Measurements from ENCODE around the gene ANO4.
"Not testable (repeated sequence)": the region's sequence is repeated elsewhere in the genome, so short reads cannot be mapped to it uniquely, and the experiment has no call there.

The ANO4 gene

DNA sequence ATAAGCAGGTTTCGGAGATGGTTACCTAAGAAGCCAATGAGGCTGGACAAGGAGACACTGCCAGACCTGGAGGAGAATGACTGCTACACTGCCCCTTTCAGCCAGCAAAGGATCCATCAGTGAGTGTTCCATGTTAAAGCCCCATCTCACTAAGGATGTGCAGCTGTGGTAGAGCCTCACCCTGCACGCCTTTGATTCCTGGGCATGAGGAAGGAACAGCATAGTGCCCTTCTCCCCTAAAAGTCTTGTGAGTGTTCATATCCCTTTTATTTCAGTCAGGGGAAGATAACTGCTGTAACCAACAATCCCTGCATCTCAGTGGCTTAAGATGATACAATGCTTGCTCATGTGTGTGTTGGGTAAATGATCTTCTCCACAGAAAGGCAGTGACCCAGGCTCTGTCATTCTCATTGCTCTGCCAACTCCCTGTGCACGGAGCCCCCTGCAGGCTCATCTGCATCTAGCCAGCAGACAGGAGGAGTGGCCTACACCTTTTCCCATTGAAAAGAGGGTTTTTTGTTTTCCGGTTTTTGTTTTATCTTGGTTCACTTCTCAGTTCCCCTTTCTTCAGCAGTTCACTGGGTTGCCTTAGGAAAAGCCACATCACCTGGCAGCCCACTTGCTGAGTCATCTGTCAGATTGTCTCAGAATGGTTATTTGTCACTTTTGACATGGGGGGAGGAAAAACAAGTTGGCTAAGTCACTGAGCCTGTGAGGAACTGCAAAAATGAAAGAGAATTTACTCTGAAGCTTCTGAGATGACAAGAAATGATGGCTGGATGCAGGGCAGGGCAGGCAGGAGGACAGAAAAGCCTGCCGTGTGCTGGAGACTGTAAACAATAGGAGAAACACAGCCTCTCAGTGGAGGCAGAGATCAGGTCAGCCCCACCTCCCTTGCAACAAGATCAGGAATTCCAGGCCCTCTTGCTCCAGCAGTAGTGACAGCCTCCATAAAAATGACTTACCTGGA is 193.3 kb downstream of the ANO4 start:
- Histone ChIP-seq H3K4me3 (ENCODE audit: low read depth in 1 of 2, low read length in 2 of 2) (no peak overlapping the region), H3K36me3 (ENCODE audit: insufficient read depth, low read length) (no peaks in the 10 kb centered on the region), H3K27ac (ENCODE audit: low read length) (no peak overlapping the region), H4K20me1 (ENCODE audit: insufficient read depth, low read length) (no peaks in the 10 kb centered on the region), H3K4me2 (ENCODE audit: insufficient read depth, low read length) (peak overlapping the region; percentile 5; the same call in 1 of the 2 replicates), H3K4me1 (ENCODE audit: insufficient read depth, low read length) (no peaks in the 10 kb centered on the region), H3K9ac (ENCODE audit: low read depth, low read length) (no peak overlapping the region), H3K9me3 (ENCODE audit: insufficient read depth, low read length, severe bottlenecking) (no peaks in the 10 kb centered on the region), H3K79me2 (ENCODE audit: insufficient read depth, low read length) (no peaks in the 10 kb centered on the region), H3K27me3 (ENCODE audit: insufficient read depth, low read length, poor library complexity) (no peaks in the 10 kb centered on the region), H2AFZ (ENCODE audit: low read depth, low read length) (no peak overlapping the region)
- ATAC-seq (ENCODE audit: insufficient read depth, low read depth) = peak; percentile 72
- peak; percentile 23 for DNase-seq
- TF ChIP-seq, protein P1, sequence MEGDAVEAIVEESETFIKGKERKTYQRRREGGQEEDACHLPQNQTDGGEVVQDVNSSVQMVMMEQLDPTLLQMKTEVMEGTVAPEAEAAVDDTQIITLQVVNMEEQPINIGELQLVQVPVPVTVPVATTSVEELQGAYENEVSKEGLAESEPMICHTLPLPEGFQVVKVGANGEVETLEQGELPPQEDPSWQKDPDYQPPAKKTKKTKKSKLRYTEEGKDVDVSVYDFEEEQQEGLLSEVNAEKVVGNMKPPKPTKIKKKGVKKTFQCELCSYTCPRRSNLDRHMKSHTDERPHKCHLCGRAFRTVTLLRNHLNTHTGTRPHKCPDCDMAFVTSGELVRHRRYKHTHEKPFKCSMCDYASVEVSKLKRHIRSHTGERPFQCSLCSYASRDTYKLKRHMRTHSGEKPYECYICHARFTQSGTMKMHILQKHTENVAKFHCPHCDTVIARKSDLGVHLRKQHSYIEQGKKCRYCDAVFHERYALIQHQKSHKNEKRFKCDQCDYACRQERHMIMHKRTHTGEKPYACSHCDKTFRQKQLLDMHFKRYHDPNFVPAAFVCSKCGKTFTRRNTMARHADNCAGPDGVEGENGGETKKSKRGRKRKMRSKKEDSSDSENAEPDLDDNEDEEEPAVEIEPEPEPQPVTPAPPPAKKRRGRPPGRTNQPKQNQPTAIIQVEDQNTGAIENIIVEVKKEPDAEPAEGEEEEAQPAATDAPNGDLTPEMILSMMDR (IDR thresholded peaks at IDR 0.05; ENCODE audit: borderline replicate concordance, extremely low read depth, low read length, poor library complexity, severe bottlenecking) = peak; percentile 45
- no peak for TF ChIP-seq EZH2 (IDR thresholded peaks at IDR 0.05; ENCODE audit: borderline replicate concordance, low read depth, low read length, severe bottlenecking)

DNA sequence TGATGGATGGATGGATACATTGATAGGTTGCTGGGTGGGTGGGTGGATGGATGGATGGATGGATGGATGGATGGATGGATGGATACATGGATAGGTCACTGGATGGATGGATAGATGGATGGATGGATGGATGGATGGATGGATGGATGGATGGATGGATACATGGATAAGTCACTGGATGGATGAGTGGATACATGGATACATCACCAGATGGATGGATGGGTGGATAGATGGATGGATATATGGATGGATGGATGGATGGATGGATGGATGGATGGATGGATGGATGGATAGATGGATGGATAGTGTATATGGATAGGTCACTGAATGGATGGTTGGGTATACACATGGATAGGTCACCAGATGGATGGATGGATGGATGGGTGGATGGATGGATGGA is 194.9 kb downstream of the ANO4 start:
- not testable (repeated sequence) for H4K20me1 ChIP-seq (ENCODE audit: insufficient read depth, low read length); H3K79me2 ChIP-seq (ENCODE audit: insufficient read depth, low read length); H3K4me3 ChIP-seq (ENCODE audit: low read depth in 1 of 2, low read length in 2 of 2); H3K4me1 ChIP-seq (ENCODE audit: insufficient read depth, low read length); H3K27me3 ChIP-seq (ENCODE audit: insufficient read depth, low read length, poor library complexity); H3K27ac ChIP-seq (ENCODE audit: low read length); H3K9ac ChIP-seq (ENCODE audit: low read depth, low read length); ATAC-seq (ENCODE audit: insufficient read depth, low read depth); H3K4me2 ChIP-seq (ENCODE audit: insufficient read depth, low read length); DNase-seq; H2AFZ ChIP-seq (ENCODE audit: low read depth, low read length); H3K36me3 ChIP-seq (ENCODE audit: insufficient read depth, low read length); H3K9me3 ChIP-seq (ENCODE audit: insufficient read depth, low read length, severe bottlenecking)

DNA sequence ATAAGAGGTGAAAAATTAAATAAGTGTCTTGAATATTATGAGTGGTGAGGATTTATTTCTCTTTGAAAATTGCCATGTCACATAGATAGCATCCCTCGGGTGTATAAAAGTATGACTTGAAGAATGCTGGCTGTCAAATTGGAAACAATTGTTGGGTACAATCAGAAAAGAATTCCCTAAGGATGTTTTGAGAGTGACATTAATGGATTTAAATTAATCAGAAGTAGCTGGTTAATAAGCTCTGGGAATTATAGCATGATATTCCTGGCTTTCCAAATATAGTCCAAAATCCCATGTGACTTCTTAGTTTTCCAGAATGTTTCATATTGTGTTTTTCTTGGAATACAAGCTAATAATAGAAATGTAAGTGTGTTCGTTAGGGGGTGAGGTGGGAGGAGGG is 196.5 kb downstream of the ANO4 start:
- Histone ChIP-seq H2AFZ (ENCODE audit: low read depth, low read length) (no peak overlapping the region), H3K79me2 (ENCODE audit: insufficient read depth, low read length) (no peaks in the 10 kb centered on the region), H3K9ac (ENCODE audit: low read depth, low read length) (no peak overlapping the region), H3K27me3 (ENCODE audit: insufficient read depth, low read length, poor library complexity) (no peaks in the 10 kb centered on the region), H3K36me3 (ENCODE audit: insufficient read depth, low read length) (no peaks in the 10 kb centered on the region), H3K4me2 (ENCODE audit: insufficient read depth, low read length) (no peak overlapping the region), H3K4me3 (ENCODE audit: low read depth in 1 of 2, low read length in 2 of 2) (no peak overlapping the region), H4K20me1 (ENCODE audit: insufficient read depth, low read length) (no peaks in the 10 kb centered on the region), H3K9me3 (ENCODE audit: insufficient read depth, low read length, severe bottlenecking) (no peaks in the 10 kb centered on the region), H3K27ac (ENCODE audit: low read length) (no peak overlapping the region), H3K4me1 (ENCODE audit: insufficient read depth, low read length) (no peaks in the 10 kb centered on the region)
- TF ChIP-seq, protein P1 (IDR thresholded peaks at IDR 0.05; ENCODE audit: borderline replicate concordance, extremely low read depth, low read length, poor library complexity, severe bottlenecking) = no peak
- TF ChIP-seq EZH2 (IDR thresholded peaks at IDR 0.05; ENCODE audit: borderline replicate concordance, low read depth, low read length, severe bottlenecking) = no peak
- DNase-seq (no peak), ATAC-seq (ENCODE audit: insufficient read depth, low read depth) (no peak)

DNA sequence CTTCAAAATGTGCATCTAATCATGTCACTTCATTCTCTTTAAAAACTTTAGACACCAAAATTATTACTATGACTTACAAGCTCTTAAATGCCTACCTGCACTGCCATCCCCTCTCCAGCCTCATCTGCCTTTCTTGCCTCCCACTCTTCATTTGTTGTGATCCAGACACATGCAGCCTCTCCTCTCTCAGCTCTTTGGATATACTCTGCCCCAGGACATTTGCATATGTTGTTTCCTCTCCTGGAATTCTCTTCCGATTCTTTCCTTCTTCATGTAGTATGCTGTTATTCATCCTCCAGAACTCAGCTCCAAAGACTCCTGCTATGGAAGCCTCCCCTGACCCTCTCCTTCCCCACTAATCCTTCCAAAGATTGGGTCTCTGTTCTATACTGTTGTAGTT is 197.6 kb downstream of the ANO4 start:
- DNase-seq (no peak), ATAC-seq (ENCODE audit: insufficient read depth, low read depth) (no peak)
- Histone ChIP-seq H3K4me3 (ENCODE audit: low read depth in 1 of 2, low read length in 2 of 2) (no peak overlapping the region), H2AFZ (ENCODE audit: low read depth, low read length) (no peak overlapping the region), H3K36me3 (ENCODE audit: insufficient read depth, low read length) (no peaks in the 10 kb centered on the region), H3K79me2 (ENCODE audit: insufficient read depth, low read length) (no peaks in the 10 kb centered on the region), H3K9me3 (ENCODE audit: insufficient read depth, low read length, severe bottlenecking) (no peaks in the 10 kb centered on the region), H3K27ac (ENCODE audit: low read length) (no peak overlapping the region), H3K27me3 (ENCODE audit: insufficient read depth, low read length, poor library complexity) (no peaks in the 10 kb centered on the region), H3K9ac (ENCODE audit: low read depth, low read length) (no peak overlapping the region), H3K4me2 (ENCODE audit: insufficient read depth, low read length) (no peak overlapping the region), H4K20me1 (ENCODE audit: insufficient read depth, low read length) (no peaks in the 10 kb centered on the region), H3K4me1 (ENCODE audit: insufficient read depth, low read length) (no peaks in the 10 kb centered on the region)
- TF ChIP-seq, protein P1 (IDR thresholded peaks at IDR 0.05; ENCODE audit: borderline replicate concordance, extremely low read depth, low read length, poor library complexity, severe bottlenecking) = no peak
- no peak for TF ChIP-seq EZH2 (IDR thresholded peaks at IDR 0.05; ENCODE audit: borderline replicate concordance, low read depth, low read length, severe bottlenecking)
